WTC11 (cell line): ENCODE measurements around the gene EMILIN1.

Source experiments
- SP1 ChIP-seq: sonication (generic); formaldehyde crosslinking; conservative IDR thresholded peaks from 2 replicates; pipeline ENCODE4 v1.8.1; 2022; ENCODE audit warnings: missing genetic modification reagents
- TEAD1 ChIP-seq: sonication (generic); formaldehyde crosslinking; IDR thresholded peaks from 2 replicates; pipeline ENCODE4 v1.8.0; 2022; ENCODE audit warnings: mild to moderate bottlenecking, missing genetic modification reagents
- USF2 ChIP-seq: sonication (generic); formaldehyde crosslinking; IDR thresholded peaks from 2 replicates; pipeline ENCODE4 v1.8.1; 2023; ENCODE audit warnings: mild to moderate bottlenecking, missing genetic modification reagents, moderate library complexity
- TF ChIP-seq, protein P1 (sequence below): fragments of 200-600 bp; IDR thresholded peaks from 2 replicates; pipeline ENCODE4 v1.8.0; 2022; ENCODE audit warnings: antibody characterized with exemption

- TF ChIP-seq USF2 (no peak), SP1 (no peak), TEAD1 (CRISPR knock-in tag) (no peak)
- TF ChIP-seq, protein P1, sequence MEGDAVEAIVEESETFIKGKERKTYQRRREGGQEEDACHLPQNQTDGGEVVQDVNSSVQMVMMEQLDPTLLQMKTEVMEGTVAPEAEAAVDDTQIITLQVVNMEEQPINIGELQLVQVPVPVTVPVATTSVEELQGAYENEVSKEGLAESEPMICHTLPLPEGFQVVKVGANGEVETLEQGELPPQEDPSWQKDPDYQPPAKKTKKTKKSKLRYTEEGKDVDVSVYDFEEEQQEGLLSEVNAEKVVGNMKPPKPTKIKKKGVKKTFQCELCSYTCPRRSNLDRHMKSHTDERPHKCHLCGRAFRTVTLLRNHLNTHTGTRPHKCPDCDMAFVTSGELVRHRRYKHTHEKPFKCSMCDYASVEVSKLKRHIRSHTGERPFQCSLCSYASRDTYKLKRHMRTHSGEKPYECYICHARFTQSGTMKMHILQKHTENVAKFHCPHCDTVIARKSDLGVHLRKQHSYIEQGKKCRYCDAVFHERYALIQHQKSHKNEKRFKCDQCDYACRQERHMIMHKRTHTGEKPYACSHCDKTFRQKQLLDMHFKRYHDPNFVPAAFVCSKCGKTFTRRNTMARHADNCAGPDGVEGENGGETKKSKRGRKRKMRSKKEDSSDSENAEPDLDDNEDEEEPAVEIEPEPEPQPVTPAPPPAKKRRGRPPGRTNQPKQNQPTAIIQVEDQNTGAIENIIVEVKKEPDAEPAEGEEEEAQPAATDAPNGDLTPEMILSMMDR = no peak
These were observed 47.9 kb downstream of the EMILIN1 start for GRCh38 chr2:27126252-27126710.
